A549 treated with ZK216348 at 1 μM for 4 hours (cell line): ENCODE measurements around the gene NIT2. TPM values are rescaled to one million over a fixed set of nuclear protein-coding genes. Genes with fewer than 3 reads are reported as not detected.

ENCODE experiments used
- total RNA-seq: library from RNA; stranded (reverse); fragments of 200-300 nt; extraction: Qiagen RNA extraction; gene quantifications from 5 replicates; pipeline ENCODE4 v1.2.3, GENCODE V29; 2022; ENCODE audit warnings: low read depth

The NIT2 gene
- total RNA-seq: 74.4 to 96.6 TPM (median 91.4 TPM) in 5 replicates

GRCh38 chr3:100334488-100335351, at the start of gene NIT2:
Gene NIT2, plus strand, starts transcription at chr3:100334757. Its CDS starts 35 bp downstream, at chr3:100334792.

GRCh38 chr3:100400780-100401673, 66.5 kb downstream of the NIT2 start, which contains the start of the genes LNP1 and TOMM70:
Gene LNP1, plus strand, starts transcription at chr3:100401539. Its CDS starts 28,191 bp downstream, at chr3:100429730.
Gene TOMM70, minus strand, starts transcription at chr3:100401089. Its CDS starts 140 bp downstream, at chr3:100400949.

Other genes starting within 250 kb of the NIT2 start
- gene FILIP1L, start 220.3 kb upstream of the NIT2 start, total RNA-seq: 0.11 to 0.27 TPM (median 0.18 TPM) in 4 of 5 replicates, not detected in the other
- gene TBC1D23, start 73.8 kb upstream of the NIT2 start, total RNA-seq: 8.1 to 15.0 TPM (median 12.8 TPM) in 5 replicates
- gene TOMM70, start 66.3 kb downstream of the NIT2 start, total RNA-seq: 38.7 to 63.6 TPM (median 46.8 TPM) in 5 replicates
- gene LNP1, start 66.8 kb downstream of the NIT2 start, total RNA-seq: 0.64 to 1.4 TPM (median 0.79 TPM) in 5 replicates
- gene TMEM45A, start 157.9 kb downstream of the NIT2 start, total RNA-seq: 2.0 to 4.0 TPM (median 2.7 TPM) in 5 replicates